T-helper 1 cell treated with Interleukin-12 subunit alpha and Interleukin-12 subunit beta and Interleukin-4 antibody, amounts not matched to agents 30 ng/mL and 1 ng/mL, for 36 hours (primary cell): ENCODE data around the gene UBE2V1. TPM values are rescaled to one million over a fixed set of nuclear protein-coding genes. Genes with fewer than 3 reads are reported as not detected.
"Not testable (repeated sequence)": the region's sequence is repeated elsewhere in the genome, so short reads cannot be mapped to it uniquely, and the experiment has no call there.

ENCODE experiments used
- intact Hi-C: fragments of 100-400 bp; cut with micrococcal nuclease; formaldehyde crosslinking; loops from one replicate; pipeline ENCODE4 v1.15.1; 2024
- total RNA-seq: library from RNA; stranded (reverse); gene quantifications from 2 replicates; pipeline ENCODE4 v1.2.3, GENCODE V29; 2022

Gene UBE2V1
- total RNA-seq, 1 donor from 2014 or later = 148 TPM

- intact Hi-C loops = no loop called here
These were observed 44.8 kb downstream of the UBE2V1 start for GRCh38 chr20:50068041-50068651.

GRCh38 chr20:50067461-50067860 lies 45.5 kb downstream of the UBE2V1 start:
- intact Hi-C loops = no loop called here

DNA sequence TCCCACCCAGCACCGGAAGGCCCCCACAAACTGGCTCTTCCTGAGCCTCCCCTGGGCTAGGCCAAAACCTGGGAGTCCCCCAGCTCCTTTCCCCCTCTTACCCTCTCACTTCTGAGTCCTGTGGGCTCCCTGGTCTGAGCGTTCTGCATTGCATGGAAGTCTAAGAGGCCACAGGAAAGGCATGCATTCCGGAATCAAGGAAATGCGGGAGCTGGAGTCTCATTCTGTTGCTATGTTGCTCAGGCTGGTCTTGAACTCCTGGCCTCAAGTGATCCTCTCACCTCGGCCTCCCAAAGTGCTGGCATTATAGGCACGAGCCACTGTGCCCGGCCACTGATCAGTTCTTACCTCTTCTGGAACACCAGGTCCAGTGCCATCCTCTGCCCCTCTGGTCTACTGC lies 45.9 kb downstream of the UBE2V1 start:
- intact Hi-C loops = no loop called here

GRCh38 chr20:50066161-50066834 lies 46.7 kb downstream of the UBE2V1 start:
- intact Hi-C loops = no loop called here

GRCh38 chr20:50065325-50065615 lies 47.7 kb downstream of the UBE2V1 start:
- intact Hi-C loops = no loop called here

DNA sequence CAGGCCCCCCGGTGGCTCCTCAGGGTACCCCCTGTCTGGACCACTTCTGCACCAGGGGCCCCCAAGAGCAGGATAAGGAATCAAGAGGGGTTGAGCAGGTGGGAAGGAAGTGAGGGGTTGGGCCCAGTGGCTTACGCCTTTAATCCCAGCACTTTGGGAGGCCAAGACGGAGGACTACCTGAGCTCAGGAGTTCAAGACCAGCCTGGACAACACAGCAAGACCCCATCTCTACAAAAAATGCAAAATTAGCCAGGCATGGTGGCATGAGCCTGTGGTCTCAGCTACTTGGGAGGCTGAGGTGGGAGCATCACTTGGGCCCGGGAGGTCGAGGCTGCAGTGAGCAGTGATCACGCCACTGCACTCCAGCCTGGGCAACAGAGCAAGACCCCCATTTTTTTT lies 49.2 kb downstream of the UBE2V1 start:
- intact Hi-C loops = not testable (repeated sequence)

DNA sequence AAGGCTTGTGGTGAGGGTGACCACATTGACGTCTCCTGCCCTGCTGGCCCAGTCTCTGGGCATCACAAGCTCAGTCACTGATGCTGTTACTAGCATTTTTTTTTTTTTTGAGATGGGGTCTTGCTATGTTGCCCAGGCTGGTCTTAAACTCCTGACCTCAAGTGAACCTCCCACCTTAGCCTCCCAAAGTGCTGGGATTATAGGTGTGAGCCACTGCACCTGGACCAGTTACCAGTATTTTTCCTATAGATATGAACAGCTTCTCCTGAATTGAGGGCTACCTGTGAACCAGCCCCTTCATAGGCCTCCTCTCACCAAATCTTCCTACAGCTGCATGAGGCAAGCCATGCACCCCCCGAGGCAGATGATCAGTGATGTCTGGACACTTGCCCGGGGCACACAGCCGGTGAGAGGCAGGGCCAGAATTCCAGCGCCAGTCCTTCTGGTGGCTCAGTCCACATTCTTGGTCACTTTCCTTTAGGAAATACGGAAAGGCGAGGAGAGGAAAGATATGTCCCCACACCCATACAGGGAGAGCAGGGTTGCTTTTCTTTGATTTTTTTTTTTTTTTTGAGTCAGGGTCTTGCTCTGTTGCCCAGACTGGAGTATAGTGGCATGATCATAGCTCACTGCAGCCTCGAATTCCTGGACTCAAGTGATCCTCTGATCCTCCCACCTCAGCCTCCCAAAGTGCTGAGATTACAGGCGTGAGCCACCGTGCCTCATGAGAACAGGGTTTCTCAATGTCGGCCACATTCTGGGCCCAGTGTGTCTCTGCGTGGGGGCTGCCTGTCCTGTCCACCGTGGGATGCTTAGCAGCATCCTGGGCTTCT lies 50.7 kb downstream of the UBE2V1 start:
- intact Hi-C loops = no loop called here

DNA sequence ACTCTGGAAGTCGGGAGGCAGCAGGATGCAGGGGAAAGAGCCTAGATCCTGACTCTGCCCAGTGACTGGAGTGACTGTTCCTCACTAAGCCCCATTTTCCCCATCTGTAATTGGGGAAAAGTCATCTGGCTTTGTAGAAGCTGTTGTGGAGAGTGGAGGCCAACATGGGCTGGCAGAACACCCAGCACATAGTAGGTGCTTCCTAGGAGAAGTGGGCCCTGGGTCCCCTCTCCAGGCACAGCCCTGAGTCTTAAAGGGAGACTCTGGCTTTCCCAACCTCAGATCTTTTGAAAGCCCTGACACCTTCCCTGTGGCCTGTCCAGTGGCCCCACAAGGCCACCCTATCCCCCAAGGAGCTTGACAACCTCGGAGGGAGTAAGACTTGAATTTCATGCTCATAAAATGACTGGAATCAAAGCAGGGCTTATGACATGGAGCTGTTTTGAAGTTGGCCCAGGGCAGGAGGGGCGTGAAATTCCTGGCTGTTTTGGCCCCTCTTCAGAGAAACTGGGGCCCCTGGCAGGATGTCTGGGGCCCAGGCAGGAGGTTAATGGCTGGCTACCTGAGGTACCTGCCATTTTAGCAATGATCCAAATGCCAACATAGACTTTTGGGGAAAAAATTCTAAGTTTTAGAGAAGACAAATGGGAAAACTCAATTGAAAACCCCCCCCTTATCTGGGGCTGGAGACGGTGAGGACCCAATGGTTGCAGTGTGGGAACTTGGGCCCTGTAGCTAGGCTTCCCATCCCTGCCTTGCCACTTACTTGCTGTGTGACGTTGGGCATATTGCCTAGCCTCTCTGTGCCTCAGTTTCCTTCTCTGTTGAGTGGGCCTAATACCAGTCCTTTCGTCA lies 51.6 kb downstream of the UBE2V1 start:
- intact Hi-C loops = no loop called here

GRCh38 chr20:50058662-50059402 lies 54.1 kb downstream of the UBE2V1 start:
- intact Hi-C loops = no loop called here

- intact Hi-C loops = no loop called here
These were observed 55.3 kb downstream of the UBE2V1 start for GRCh38 chr20:50057714-50058053.

- intact Hi-C loops = no loop called here
These were observed 55.8 kb downstream of the UBE2V1 start for GRCh38 chr20:50056951-50057713.

DNA sequence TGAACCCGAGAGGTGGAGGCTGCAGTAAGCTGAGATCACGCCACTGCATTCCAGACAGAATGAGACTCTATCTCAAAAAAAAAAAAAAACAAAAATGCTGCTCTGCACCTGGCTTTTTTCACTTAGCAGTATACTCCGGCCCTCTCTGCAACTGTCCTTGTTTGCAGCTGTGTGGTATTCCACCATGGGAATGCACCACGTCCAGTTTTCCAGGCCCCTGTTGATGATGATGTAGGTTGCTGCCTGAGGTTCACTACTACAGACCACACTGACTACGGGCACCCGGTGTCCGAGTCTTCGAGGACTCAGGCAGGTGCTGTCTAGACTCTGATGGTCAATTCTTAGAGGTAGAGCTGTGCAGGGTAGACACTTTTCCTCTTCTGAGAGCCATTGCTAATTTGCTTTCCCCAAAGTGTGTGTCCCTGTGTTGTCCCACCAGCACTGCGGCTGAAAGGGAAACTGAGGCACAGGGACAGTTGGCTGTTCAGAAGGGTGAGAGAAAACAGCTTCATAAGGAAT lies 56.5 kb downstream of the UBE2V1 start:
- intact Hi-C loops = no loop called here

DNA sequence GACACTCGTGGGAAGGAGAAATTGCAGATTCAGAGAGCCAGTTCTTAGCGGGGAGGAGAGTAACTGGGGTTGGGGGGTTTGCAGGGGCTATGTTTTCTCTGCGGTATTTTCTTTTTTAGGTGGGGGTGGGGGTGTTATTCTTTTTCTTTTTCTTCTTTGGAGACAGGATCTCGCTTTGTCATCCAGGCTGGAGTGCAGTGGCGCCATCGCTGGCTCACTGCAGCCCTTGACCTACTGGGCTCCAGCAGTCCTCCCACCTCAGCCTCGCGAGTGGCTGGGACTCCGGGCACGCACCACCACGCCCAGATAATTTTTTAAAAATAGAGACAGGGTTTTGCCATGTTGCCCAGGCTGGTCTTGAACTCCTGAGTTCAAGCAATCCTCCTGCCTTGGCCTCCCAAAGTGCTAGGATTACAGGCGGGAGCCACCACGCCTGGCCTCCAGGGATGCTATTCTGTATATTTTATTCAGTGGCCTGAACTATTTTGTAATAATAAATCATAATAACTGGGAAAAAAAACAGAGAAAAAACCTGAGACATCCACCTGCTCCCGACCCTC lies 57.3 kb downstream of the UBE2V1 start:
- intact Hi-C loops = no loop called here

DNA sequence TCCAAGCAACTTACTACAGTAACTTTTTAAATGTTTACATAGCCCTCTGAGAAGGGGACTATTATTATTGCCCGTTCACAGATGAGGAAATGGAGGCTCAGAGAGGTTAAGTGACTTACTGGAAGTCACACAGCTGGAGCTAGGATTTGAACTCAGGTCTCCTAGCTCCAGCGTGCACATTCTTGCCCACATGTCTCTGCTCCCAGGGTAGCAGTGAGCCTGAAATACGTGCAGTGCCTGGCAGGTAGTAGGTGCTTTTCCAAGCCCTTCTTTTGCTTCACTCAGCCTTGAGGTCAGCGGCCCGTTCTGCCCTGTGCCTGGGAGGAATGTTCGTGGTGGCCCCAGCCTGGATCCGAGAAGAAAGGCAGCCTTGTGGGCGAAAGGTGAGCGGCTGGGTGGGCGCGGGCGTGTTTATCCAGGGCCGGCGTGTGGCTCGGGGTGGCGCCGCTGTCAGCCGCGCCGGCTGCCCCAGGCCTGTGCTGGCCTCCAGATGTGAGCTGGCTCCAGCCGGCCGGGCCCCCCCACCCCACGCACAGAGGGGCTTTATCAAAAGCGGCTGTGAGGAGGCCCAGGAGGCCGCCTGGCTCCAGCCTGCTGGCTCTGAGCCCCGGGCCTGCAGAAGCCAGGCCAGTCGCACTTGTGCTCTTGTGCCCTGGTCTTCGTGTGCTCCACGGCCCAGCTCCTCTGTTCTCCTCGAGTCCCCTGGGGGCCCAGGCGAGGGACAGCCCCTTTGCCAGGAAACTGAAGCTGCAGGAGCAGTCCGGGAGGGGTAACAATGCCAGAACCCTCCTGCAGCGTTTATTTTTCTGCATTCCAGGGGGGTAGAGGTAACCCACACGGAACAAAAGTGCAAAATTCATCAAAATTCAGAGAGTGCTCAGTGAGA lies 58.1 kb downstream of the UBE2V1 start:
- intact Hi-C loops = no loop called here

DNA sequence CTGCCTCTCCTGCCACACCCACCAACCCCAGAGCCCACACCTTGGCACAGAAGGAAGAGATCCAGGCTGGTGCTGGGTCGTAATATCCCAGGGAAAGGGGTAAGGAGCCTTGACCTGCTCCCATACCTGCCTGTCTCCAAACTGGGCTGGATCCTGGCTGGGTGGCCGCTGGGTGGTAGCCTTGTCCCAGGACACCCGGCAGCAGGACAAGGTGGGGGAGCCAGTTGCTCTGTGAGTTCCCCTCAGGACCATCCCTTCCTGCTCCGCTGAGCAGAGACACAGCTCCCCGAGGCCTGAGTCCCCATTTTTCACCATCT lies 58.8 kb downstream of the UBE2V1 start:
- intact Hi-C loops = no loop called here

DNA sequence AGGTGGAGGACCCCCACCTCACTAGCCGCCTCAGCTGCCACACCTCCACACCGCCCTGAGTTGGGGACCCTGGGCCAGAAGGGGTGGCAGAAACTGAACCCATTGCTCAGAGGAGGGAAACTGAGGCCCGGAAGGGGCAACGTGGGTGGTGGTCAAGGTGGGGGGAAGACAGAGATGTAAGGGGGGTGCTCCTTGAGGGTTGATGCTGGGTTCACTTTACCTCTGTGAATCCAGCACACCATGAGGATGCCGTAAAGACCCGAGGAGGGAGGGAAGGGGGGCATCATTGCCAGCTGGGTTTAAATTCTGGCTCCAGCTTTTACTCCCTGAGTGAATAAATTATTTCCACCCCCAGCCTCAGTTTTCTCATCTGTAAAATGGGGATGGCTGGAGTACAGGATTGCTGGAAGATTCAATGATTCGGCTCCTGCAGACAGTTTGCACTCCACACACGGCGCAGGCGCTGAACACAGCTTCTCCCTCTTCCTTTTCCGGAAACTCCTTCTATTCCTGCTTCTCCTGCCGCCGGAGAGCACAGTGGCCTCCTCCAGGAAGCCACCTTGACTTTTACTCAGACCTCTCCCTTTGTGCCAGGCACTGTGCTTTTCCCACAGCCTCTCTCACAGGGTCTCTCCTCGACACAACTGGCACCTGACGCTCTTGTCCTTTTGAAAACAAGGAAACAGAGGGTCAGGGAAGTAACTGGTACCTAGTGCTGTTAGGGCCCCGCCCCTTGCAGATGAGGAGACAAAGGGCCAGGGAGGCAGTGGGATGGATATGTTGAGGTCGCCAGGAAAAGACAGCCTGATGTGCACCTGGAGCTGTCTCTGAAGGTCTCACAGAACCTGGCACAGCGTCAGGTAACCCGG lies 59.4 kb downstream of the UBE2V1 start:
- intact Hi-C loops = no loop called here

DNA sequence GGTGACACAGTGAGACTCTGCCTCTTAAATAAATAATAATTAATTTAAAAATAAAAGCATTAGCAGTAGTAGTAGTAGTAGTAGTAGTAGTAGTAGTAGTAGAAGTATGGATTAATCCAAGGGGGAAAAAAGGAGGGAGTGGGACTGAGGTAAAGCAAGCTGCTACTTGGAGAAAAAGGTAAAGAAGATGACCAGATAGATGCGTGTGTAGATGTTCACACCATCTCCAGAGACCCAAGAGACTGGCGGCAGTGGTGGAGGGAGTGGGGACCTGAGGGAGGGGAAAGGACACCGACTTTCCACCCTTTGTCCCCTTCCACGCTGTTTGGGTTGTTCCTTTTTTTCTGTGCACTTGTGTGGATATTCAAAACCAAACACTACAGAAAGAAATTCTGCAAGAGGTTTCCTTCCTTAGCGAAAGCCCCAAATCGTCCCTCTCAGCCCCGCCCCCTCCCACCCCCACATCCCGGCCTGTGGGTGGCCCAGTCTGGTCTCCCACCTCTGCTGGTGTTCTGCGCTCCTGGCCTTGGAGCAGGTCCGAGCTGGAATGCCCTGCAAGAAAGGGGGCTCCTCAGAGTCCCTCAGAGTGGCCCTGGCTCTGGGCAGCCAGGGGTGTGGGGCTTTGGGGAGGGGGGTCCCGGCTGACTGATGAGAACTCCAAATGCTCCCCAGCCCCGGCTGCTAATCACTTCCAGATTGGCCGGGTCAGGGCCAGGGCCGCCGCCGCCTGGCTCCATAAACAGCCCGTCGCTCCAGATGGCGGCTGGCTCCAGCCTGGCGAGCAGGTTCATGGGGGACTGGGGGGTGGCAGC lies 60.2 kb downstream of the UBE2V1 start:
- intact Hi-C loops = no loop called here
